Small intestine (tissue), 7 donors: ENCODE measurements around the gene DCHS1. TPM values are rescaled to one million over a fixed set of nuclear protein-coding genes. Genes with fewer than 3 reads are reported as not detected.
A peak's percentile ranks its signal among the peaks of the same experiment; 100 is the strongest.

ENCODE experiments used
- DNase-seq, 2 donors: peaks; one replicate each; pipeline versions ENCODE4 v3.0.0 to v3.0.0-alpha.2; 2013
- FAIRE-seq: peaks from 2 replicates; lab custom pipeline; 2012; peaks lifted over from hg19 to GRCh38; lab: Jason Lieb, UNC
- H3K27ac ChIP-seq, 3 donors: one replicate each; pipeline ENCODE4 v1.5.1; 2013; ENCODE audit warnings: low read length in 2 of 3, mild to moderate bottlenecking in 2 of 3, control low read depth in 1 of 3, inconsistent platforms in 1 of 3, low read depth in 1 of 3, moderate library complexity in 1 of 3
- H3K27me3 ChIP-seq, 3 donors: one replicate each; pipeline ENCODE4 v1.6.1; 2013; ENCODE audit warnings: low read length in 3 of 3, inconsistent platforms in 1 of 3; ENCODE audit not compliant: control insufficient read depth in 3 of 3, insufficient read depth in 3 of 3
- H3K36me3 ChIP-seq, 3 donors: one replicate each; pipeline ENCODE4 v1.6.1; 2013; ENCODE audit warnings: low read length in 3 of 3, inconsistent platforms in 1 of 3, low read depth in 1 of 3, mild to moderate bottlenecking in 1 of 3, moderate library complexity in 1 of 3; ENCODE audit not compliant: control insufficient read depth in 3 of 3, insufficient read depth in 2 of 3
- H3K4me1 ChIP-seq, 3 donors: one replicate each; pipeline ENCODE4 v1.6.1; 2013; ENCODE audit warnings: low read length in 2 of 3, inconsistent platforms in 1 of 3, low read depth in 1 of 3, mild to moderate bottlenecking in 1 of 3, moderate library complexity in 1 of 3; ENCODE audit not compliant: control insufficient read depth in 3 of 3, insufficient read depth in 2 of 3
- H3K4me3 ChIP-seq, 3 donors: one replicate each; pipeline ENCODE4 v1.5.1; 2013; ENCODE audit warnings: low read length in 3 of 3, control low read depth in 1 of 3, inconsistent platforms in 1 of 3, low read depth in 1 of 3, mild to moderate bottlenecking in 1 of 3, moderate library complexity in 1 of 3
- H3K9me3 ChIP-seq, 2 donors: one replicate each; pipeline ENCODE4 v1.6.1; 2013; ENCODE audit warnings: low read depth in 1 of 2, low read length in 1 of 2; ENCODE audit not compliant: control insufficient read depth in 2 of 2, insufficient read depth in 1 of 2
- WGBS, 3 donors: extraction: QIAGEN DNeasy Blood & Tissue Kit; methylation state at CpG; one replicate each; pipeline ENCODE4 v1.1.7; 2013; 5-methylcytosine and 5-hydroxymethylcytosine counted together
- polyA plus RNA-seq, 4 donors: library from polyadenylated mRNA; stranded (reverse) in 3 of 4; unstranded in 1 of 4; fragments of 200-250 nt in 3 of 4; fragments of 120-200 nt in 1 of 4; gene quantifications; one replicate each; pipeline versions ENCODE4 v1.2.1 to v1.2.3, GENCODE V29; 2013
- donor health status: healthy with polysubstance abuse.
- donor health status: control.
- donor health status: control.
- donor health status: Bipolar disorder and iron deficiency.
- donor health status: healthy.

The DCHS1 gene
- polyA plus RNA-seq, 4 donors, result under 0.01 to 10.7 (median 3.6) TPM

GRCh38 chr11:6599881-6600390 lies 55.7 kb downstream of the DCHS1 start:
- FAIRE-seq, result no peak

GRCh38 chr11:6599449-6599848 lies 56.2 kb downstream of the DCHS1 start:
- DNase-seq, result no peak
- Histone ChIP-seq H3K4me3 (no peak overlapping the region), H3K36me3 (peaks cover 12 to 34% (median 20%) of the 10 kb centered on the region in 3 donors), H3K9me3 (no peaks in the 10 kb centered on the region), H3K27me3 (no peaks in the 10 kb centered on the region), H3K27ac (peak overlapping the region in 1 of 3 donors; percentile 63), H3K4me1 (peaks cover 5 to 35% (median 13%) of the 10 kb centered on the region in 3 donors)
- no peak for FAIRE-seq
- 77 to 82% (median 79%) methylated on average over 1 of the region's 1 CpG for WGBS, 3 donors

More at GRCh38 chr11:6599881-6600390, 55.7 kb downstream of the DCHS1 start:
- DNase-seq, result peak; percentile 37 to 87
- no peaks in the 10 kb centered on the region for H3K27me3 ChIP-seq
- H3K36me3 ChIP-seq, result peaks cover 12 to 33% (median 20%) of the 10 kb centered on the region in 3 donors
- peaks cover 5 to 38% (median 13%) of the 10 kb centered on the region in 3 donors for H3K4me1 ChIP-seq
- no peaks in the 10 kb centered on the region for H3K9me3 ChIP-seq
- WGBS, 3 donors, result 49 to 76% (median 50%) methylated on average over 2 of the region's 2 CpGs
- peak overlapping the region in 1 of 3 donors; percentile 63 for H3K27ac ChIP-seq
- H3K4me3 ChIP-seq, result no peak overlapping the region

- Histone ChIP-seq H3K36me3 (peaks cover 12 to 38% (median 22%) of the 10 kb centered on the region in 3 donors), H3K4me1 (peaks cover 5 to 35% (median 13%) of the 10 kb centered on the region in 3 donors), H3K9me3 (no peaks in the 10 kb centered on the region), H3K27me3 (no peaks in the 10 kb centered on the region), H3K4me3 (no peak overlapping the region), H3K27ac (peak overlapping the region in 1 of 3 donors; percentile 25)
- FAIRE-seq, result no peak
- 87 to 89% (median 88%) methylated on average over 3 of the region's 3 CpGs for WGBS, 3 donors
- peak in 1 of 2 donors; percentile 51 for DNase-seq
Observed at GRCh38 chr11:6598555-6598954, 57.1 kb downstream of the DCHS1 start.

- peaks cover 13 to 39% (median 22%) of the 10 kb centered on the region in 3 donors for H3K36me3 ChIP-seq
- DNase-seq, result no peak
- FAIRE-seq, result no peak
- no peak overlapping the region for H3K4me3 ChIP-seq
- H3K9me3 ChIP-seq, result no peaks in the 10 kb centered on the region
- H3K4me1 ChIP-seq, result peaks cover 0 to 25% (median 4%) of the 10 kb centered on the region in 3 donors
- H3K27ac ChIP-seq, result no peak overlapping the region
- no peaks in the 10 kb centered on the region for H3K27me3 ChIP-seq
- WGBS, 3 donors, result 68 to 90% (median 87%) methylated on average over 5 of the region's 5 CpGs
Observed at GRCh38 chr11:6596239-6596877, 59.3 kb downstream of the DCHS1 start.

GRCh38 chr11:6594142-6594768 lies 61.4 kb downstream of the DCHS1 start:
- Histone ChIP-seq H3K9me3 (no peaks in the 10 kb centered on the region), H3K4me1 (peaks cover 0 to 10% (median 0%) of the 10 kb centered on the region in 3 donors), H3K36me3 (peaks cover 2 to 19% (median 12%) of the 10 kb centered on the region in 3 donors), H3K27me3 (no peaks in the 10 kb centered on the region), H3K4me3 (no peak overlapping the region), H3K27ac (no peak overlapping the region)
- DNase-seq (no peak), FAIRE-seq (no peak)
- 85 to 94% (median 87%) methylated on average over 3 of the region's 3 CpGs for WGBS, 3 donors

GRCh38 chr11:6588018-6588417 lies 67.6 kb downstream of the DCHS1 start:
- DNase-seq, result no peak
- no peaks in the 10 kb centered on the region for H3K4me1 ChIP-seq
- 95 to 100% (median 97%) methylated on average over 1 of the region's 1 CpG for WGBS, 3 donors
- H3K9me3 ChIP-seq, result peaks cover 0 to 10% of the 10 kb centered on the region in 2 donors
- H3K27me3 ChIP-seq, result no peaks in the 10 kb centered on the region
- H3K36me3 ChIP-seq, result peaks cover 0 to 15% (median 2%) of the 10 kb centered on the region in 3 donors
- H3K27ac ChIP-seq, result no peak overlapping the region
- FAIRE-seq, result no peak
- H3K4me3 ChIP-seq, result no peak overlapping the region

- H3K4me3 ChIP-seq, result no peak overlapping the region
- H3K36me3 ChIP-seq, result peaks cover 0 to 15% (median 2%) of the 10 kb centered on the region in 3 donors
- peaks cover 0 to 10% of the 10 kb centered on the region in 2 donors for H3K9me3 ChIP-seq
- FAIRE-seq (no peak), DNase-seq (no peak)
- no peaks in the 10 kb centered on the region for H3K4me1 ChIP-seq
- WGBS, 3 donors, result 93 to 96% (median 95%) methylated on average over 11 of the region's 11 CpGs
- no peak overlapping the region for H3K27ac ChIP-seq
- no peaks in the 10 kb centered on the region for H3K27me3 ChIP-seq
Observed at GRCh38 chr11:6587360-6587953, 68.2 kb downstream of the DCHS1 start.
